Activated naive CD4-positive, alpha-beta T cell treated with anti-CD3 and anti-CD28 coated beads for 36 hours (primary cell): ENCODE data around the gene RFT1. TPM values are rescaled to one million over a fixed set of nuclear protein-coding genes. Genes with fewer than 3 reads are reported as not detected.

Source experiments
- CTCF ChIA-PET: fragments of 350-600 bp; sonication (Branson Sonifier 250); formaldehyde crosslinking; loops from one replicate; lab custom pipeline; 2021; ENCODE audit warnings: antibody characterized with exemption; lab: Charles Lee
- DNase-seq: peaks from one replicate; pipeline ENCODE4 v3.0.0-alpha.2; 2020
- H3K27ac Mint-ChIP-seq: one replicate; pipeline ENCODE4 v1.8.0; 2021; ENCODE audit warnings: mild to moderate bottlenecking, mixed read lengths
- H3K27me3 Mint-ChIP-seq: one replicate; pipeline ENCODE4 v1.8.0; 2021; ENCODE audit warnings: low read depth, mixed read lengths
- H3K36me3 Mint-ChIP-seq: one replicate; pipeline ENCODE4 v1.8.0; 2021; ENCODE audit warnings: low read depth, mixed read lengths
- H3K4me1 Mint-ChIP-seq: one replicate; pipeline ENCODE4 v1.8.0; 2021; ENCODE audit warnings: low read depth, mixed read lengths
- H3K4me3 Mint-ChIP-seq: one replicate; pipeline ENCODE4 v1.8.0; 2021; ENCODE audit warnings: mild to moderate bottlenecking, moderate library complexity, mixed read lengths
- H3K9me3 Mint-ChIP-seq: one replicate; pipeline ENCODE4 v1.8.0; 2021; ENCODE audit warnings: mixed read lengths
- intact Hi-C: fragments of 100-400 bp; cut with micrococcal nuclease; formaldehyde crosslinking; loops from one replicate; pipeline ENCODE4 v1.15.1; 2023
- total RNA-seq, 2 experiments: library from RNA; stranded (reverse); gene quantifications; one replicate each; pipeline ENCODE4 v1.2.3, GENCODE V29; 2021

The RFT1 gene
- total RNA-seq, 2 experiments from 2014 or later = 29.9 to 31.7 TPM

GRCh38 chr3:53044371-53044710 lies 85.9 kb downstream of the RFT1 start:
- no peaks in the 10 kb centered on the region for H3K27me3 Mint-ChIP-seq
- CTCF ChIA-PET = interaction anchor here (0.6 to 1.2 kb wide), 3 partner anchors 38 to 61 kb away, joined by 3 to 4 read pairs (median 3); no protein-coding TSS in a partner anchor
- H3K36me3 Mint-ChIP-seq = peaks cover 3% of the 10 kb centered on the region
- H3K4me3 Mint-ChIP-seq = peak overlapping the region; percentile 90
- peaks cover 54% of the 10 kb centered on the region for H3K4me1 Mint-ChIP-seq
- H3K9me3 Mint-ChIP-seq = no peaks in the 10 kb centered on the region
- DNase-seq = no peak
- peak overlapping the region; percentile 90 for H3K27ac Mint-ChIP-seq
- intact Hi-C loops = loop anchor here (1.0 to 10.0 kb wide), 3 partner anchors 61 to 510 kb away; partner anchors contain the start of genes NT5DC2 and UQCC5

GRCh38 chr3:53043738-53044137 lies 86.5 kb downstream of the RFT1 start:
- peaks cover 60% of the 10 kb centered on the region for H3K4me1 Mint-ChIP-seq
- DNase-seq = no peak
- peaks cover 3% of the 10 kb centered on the region for H3K36me3 Mint-ChIP-seq
- CTCF ChIA-PET = interaction anchor here (0.7 to 1.2 kb wide), 4 partner anchors 38 to 73 kb away, joined by 3 to 4 read pairs (median 3); no protein-coding TSS in a partner anchor
- intact Hi-C loops = loop anchor here (1.0 to 10.0 kb wide), 3 partner anchors 60 to 509 kb away; partner anchors contain the start of genes NT5DC2 and UQCC5
- H3K27ac Mint-ChIP-seq = no peak overlapping the region
- no peaks in the 10 kb centered on the region for H3K27me3 Mint-ChIP-seq
- peak overlapping the region; percentile 28 for H3K4me3 Mint-ChIP-seq
- no peaks in the 10 kb centered on the region for H3K9me3 Mint-ChIP-seq

GRCh38 chr3:53042651-53043050 lies 87.6 kb downstream of the RFT1 start:
- CTCF ChIA-PET = no interaction called here
- Mint-ChIP-seq H3K4me1 (peaks cover 68% of the 10 kb centered on the region), H3K36me3 (peaks cover 3% of the 10 kb centered on the region), H3K27ac (no peak overlapping the region), H3K9me3 (no peaks in the 10 kb centered on the region), H3K27me3 (no peaks in the 10 kb centered on the region), H3K4me3 (no peak overlapping the region)
- intact Hi-C loops = loop anchor here (10.0 kb wide), 1 partner anchor 508 kb away; the partner anchor contains the start of genes NT5DC2 and UQCC5
- DNase-seq = no peak

- Mint-ChIP-seq H3K4me3 (no peak overlapping the region), H3K27me3 (no peaks in the 10 kb centered on the region), H3K36me3 (peaks cover 3% of the 10 kb centered on the region), H3K9me3 (no peaks in the 10 kb centered on the region), H3K4me1 (peaks cover 79% of the 10 kb centered on the region), H3K27ac (peak overlapping the region; percentile 42)
- intact Hi-C loops = loop anchor here (10.0 kb wide), 1 partner anchor 506 kb away; the partner anchor contains the start of genes NT5DC2 and UQCC5
- no peak for DNase-seq
- CTCF ChIA-PET = interaction anchor here (0.5 kb wide), 1 partner anchor 89 kb away, joined by 5 read pairs; no protein-coding TSS in a partner anchor
Observed at GRCh38 chr3:53040351-53040820, 89.8 kb downstream of the RFT1 start.

- H3K4me1 Mint-ChIP-seq = peaks cover 82% of the 10 kb centered on the region
- H3K9me3 Mint-ChIP-seq = no peaks in the 10 kb centered on the region
- H3K27me3 Mint-ChIP-seq = no peaks in the 10 kb centered on the region
- CTCF ChIA-PET = no interaction called here
- intact Hi-C loops = no loop called here
- H3K4me3 Mint-ChIP-seq = no peak overlapping the region
- no peak for DNase-seq
- H3K36me3 Mint-ChIP-seq = no peaks in the 10 kb centered on the region
- H3K27ac Mint-ChIP-seq = no peak overlapping the region
Observed at GRCh38 chr3:53039376-53039752, 90.9 kb downstream of the RFT1 start.

DNA sequence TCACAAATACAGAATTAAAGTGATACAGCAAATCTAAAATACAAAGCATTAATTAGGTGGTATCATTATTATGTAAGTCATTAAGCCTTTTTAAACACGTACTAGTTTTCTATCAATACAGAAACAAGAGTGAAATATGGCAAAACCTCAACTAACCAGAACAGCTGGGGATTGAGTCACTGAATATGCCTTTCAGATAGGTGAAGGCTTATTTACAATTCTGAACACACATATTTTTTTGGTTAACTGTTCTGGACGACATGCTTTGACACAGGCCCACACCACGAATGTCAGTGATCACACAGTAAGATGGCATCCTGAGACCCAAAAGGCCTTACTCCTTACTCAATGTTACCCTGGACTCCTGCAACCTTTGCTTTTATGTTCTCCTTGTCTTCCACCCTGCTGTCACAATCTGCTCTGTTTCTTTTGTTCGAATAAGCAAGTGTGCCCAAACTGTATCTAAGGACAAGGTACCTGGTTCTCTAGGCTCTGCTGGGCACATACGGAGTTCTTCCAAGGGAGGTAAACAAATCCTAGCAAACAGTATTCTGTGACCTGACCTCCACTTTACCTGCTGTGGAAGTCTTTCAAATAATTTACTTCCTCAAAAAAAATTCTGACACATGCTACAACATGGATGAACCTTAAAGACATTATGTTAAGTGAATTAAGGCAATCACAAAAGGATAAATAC lies 91.4 kb downstream of the RFT1 start:
- intact Hi-C loops = no loop called here
- CTCF ChIA-PET = no interaction called here
- H3K36me3 Mint-ChIP-seq = no peaks in the 10 kb centered on the region
- H3K27me3 Mint-ChIP-seq = no peaks in the 10 kb centered on the region
- DNase-seq = no peak
- no peaks in the 10 kb centered on the region for H3K9me3 Mint-ChIP-seq
- H3K4me3 Mint-ChIP-seq = no peak overlapping the region
- peaks cover 77% of the 10 kb centered on the region for H3K4me1 Mint-ChIP-seq
- no peak overlapping the region for H3K27ac Mint-ChIP-seq

Other genes starting within 250 kb of the RFT1 start
- gene STIMATE, start 232.9 kb downstream of the RFT1 start, total RNA-seq = 1 to 10 TPM; 7.7 to 9.7 TPM
- 10 to 100 TPM; 15.1 to 15.4 TPM for gene SFMBT1, start 84.4 kb downstream of the RFT1 start, total RNA-seq
- 10 to 100 TPM in 1 of 2 experiments, 1 to 10 TPM in 1; 9.1 to 10.2 TPM for gene PRKCD, start 30.8 kb upstream of the RFT1 start, total RNA-seq
- 100 to 1,000 TPM; 316 to 322 TPM for gene TKT, start 125.6 kb upstream of the RFT1 start, total RNA-seq
- gene DCP1A, start 217.1 kb upstream of the RFT1 start, total RNA-seq = 10 to 100 TPM; 23.8 to 25.0 TPM